ENCODE data around the gene CDH4. TPM values are rescaled to one million over a fixed set of nuclear protein-coding genes. Genes with fewer than 3 reads are reported as not detected.

CDH4 gene
- total RNA-seq, 2 donors from 2014 or later = not detected

DNA sequence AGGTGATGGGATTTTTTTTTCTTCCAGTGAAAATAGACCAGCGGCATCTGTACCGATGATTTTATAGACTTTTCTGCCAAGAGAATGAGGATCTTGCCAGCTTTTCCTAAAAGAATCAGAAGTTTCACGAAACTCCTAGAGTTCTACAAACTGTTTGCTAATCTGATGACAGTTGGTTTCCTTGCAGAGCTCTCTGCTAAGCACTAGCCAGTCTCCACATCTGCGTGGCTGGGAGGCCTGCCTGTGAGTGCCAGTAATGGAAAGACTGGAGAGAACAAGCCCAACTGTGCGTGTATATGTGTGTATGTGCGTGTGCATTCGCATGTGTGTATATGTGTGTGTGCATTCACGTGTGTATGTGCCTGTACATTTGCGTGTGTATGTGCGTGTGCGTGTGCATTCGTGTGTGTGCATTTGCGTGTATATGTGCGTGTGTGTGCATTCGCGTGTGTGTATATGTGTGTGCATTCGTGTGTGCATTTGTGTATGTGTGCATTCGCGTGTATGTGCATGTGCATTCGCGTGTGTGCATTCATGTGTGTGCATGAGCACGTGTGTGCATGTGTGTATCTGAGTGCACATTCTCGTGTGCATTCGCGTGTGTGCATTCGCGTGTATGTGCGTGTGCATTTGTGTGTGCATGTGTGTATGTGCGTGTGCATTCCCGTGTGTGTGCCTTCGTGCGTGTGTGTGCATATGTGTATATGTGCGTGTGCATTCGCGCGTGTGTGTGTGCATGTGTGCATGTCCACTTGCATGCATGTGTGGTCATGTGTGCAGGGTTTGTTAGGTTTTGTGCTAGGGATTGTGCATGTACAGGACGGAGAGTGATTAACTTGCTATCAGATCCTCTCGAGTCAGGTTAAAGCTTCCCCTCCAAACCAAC, 434.2 kb downstream of the CDH4 start:
- ATAC-seq = no peak
- peaks cover 9 to 16% of the 10 kb centered on the region in 2 donors for H3K27me3 Mint-ChIP-seq
- no peak for DNase-seq (ENCODE audit: low spot score)
- no peak overlapping the region for H3K4me3 Mint-ChIP-seq
- H3K36me3 Mint-ChIP-seq = no peaks in the 10 kb centered on the region
- H3K4me1 Mint-ChIP-seq (ENCODE audit: low read depth in 2 of 2) = no peaks in the 10 kb centered on the region
- no peak overlapping the region for H3K27ac Mint-ChIP-seq
- no peaks in the 10 kb centered on the region for H3K9me3 Mint-ChIP-seq

DNA sequence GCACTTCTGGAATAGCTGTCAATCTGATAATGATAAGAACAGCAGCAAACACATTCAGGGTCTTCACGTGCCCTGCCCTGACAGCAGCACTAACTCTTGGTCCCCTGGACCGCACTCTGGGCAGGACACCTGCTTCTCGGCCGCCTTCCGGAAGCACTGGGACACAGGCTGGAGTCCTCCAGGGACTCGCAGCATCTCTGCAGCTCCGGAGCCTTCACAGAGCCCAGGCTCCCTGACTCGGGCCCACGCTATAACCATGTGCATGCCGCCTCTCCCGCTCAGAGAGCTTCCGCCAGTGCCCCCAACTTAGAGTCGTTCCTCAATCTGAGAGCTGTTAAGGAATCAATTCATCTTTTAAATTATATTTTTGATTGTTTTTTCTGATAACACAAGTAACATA, 436.4 kb downstream of the CDH4 start:
- no peaks in the 10 kb centered on the region for H3K36me3 Mint-ChIP-seq
- no peaks in the 10 kb centered on the region for H3K4me1 Mint-ChIP-seq (ENCODE audit: low read depth in 2 of 2)
- no peak overlapping the region for H3K4me3 Mint-ChIP-seq
- DNase-seq (ENCODE audit: low spot score) (no peak), ATAC-seq (no peak)
- H3K9me3 Mint-ChIP-seq = no peaks in the 10 kb centered on the region
- no peak overlapping the region for H3K27ac Mint-ChIP-seq
- peaks cover 3 to 8% of the 10 kb centered on the region in 2 donors for H3K27me3 Mint-ChIP-seq

DNA sequence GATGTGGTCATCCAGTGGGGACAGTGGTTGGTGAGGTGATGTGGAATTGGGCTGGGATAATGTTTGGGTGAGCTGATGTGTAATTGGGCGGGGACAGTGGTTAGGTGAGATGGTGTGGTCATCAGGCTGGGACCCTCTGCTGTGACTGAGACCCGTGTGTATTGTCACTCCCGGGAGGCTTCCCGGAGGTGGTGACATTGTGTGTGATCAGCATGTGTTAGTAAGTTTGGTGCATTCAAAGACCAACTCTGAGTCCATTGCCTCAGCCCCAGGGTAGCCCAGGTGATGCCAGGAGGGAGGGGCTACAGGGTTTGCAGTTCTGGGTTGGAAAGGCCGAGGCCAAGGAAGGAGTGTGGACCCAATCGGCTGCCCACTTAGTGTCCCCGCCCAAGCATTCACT, 438.1 kb downstream of the CDH4 start:
- H3K36me3 Mint-ChIP-seq = no peaks in the 10 kb centered on the region
- no peak for DNase-seq (ENCODE audit: low spot score)
- no peaks in the 10 kb centered on the region for H3K4me1 Mint-ChIP-seq (ENCODE audit: low read depth in 2 of 2)
- H3K9me3 Mint-ChIP-seq = no peaks in the 10 kb centered on the region
- H3K27me3 Mint-ChIP-seq = peaks cover 3 to 8% of the 10 kb centered on the region in 2 donors
- no peak overlapping the region for H3K27ac Mint-ChIP-seq
- H3K4me3 Mint-ChIP-seq = no peak overlapping the region
- ATAC-seq = peak in 1 of 2 donors; percentile 21

DNA sequence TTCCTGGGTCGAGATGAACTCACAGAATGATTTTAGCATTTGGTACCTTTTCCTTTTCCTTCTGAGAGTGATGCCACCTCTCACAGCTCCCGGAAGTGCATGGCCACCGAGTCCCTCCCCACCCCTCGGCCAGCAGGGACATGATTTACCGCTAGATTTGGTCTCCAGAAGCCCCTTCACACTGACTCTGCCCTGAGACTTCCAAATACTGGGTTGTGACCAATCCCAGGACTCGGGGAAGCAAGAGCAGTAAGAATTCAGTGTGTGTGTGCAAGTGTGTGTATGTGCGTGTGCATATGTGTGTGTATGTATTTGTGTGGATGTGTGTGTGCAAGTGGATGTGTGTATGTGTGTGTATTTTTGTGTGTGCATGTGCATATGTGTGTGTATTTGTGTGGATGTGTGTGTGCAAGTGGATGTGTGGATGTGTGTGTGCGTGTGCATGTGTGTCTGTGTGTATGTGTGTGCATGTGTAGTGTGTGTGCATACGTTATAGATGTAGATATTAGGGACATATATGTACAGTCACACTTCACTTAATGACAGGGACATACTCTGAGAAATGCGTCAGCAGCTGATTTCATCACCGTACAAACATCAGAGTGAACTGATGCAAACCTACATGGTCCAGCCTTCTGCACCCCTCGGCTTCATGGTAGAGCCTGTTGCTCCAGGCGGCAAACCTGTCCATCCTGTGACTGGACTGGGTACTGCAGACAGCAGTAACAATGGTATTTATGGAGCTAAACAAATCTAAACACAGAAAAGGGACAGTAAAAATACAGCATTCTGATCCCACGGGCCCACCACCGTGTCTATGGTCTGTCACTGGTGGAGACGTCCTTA, 439.2 kb downstream of the CDH4 start:
- DNase-seq (ENCODE audit: low spot score) = peak; percentile 37
- Mint-ChIP-seq H3K36me3 (no peaks in the 10 kb centered on the region), H3K4me3 (no peak overlapping the region), H3K27ac (no peak overlapping the region), H3K27me3 (peaks cover 3 to 8% of the 10 kb centered on the region in 2 donors), H3K9me3 (no peaks in the 10 kb centered on the region), H3K4me1 (ENCODE audit: low read depth in 2 of 2) (no peaks in the 10 kb centered on the region)
- ATAC-seq = no peak

DNA sequence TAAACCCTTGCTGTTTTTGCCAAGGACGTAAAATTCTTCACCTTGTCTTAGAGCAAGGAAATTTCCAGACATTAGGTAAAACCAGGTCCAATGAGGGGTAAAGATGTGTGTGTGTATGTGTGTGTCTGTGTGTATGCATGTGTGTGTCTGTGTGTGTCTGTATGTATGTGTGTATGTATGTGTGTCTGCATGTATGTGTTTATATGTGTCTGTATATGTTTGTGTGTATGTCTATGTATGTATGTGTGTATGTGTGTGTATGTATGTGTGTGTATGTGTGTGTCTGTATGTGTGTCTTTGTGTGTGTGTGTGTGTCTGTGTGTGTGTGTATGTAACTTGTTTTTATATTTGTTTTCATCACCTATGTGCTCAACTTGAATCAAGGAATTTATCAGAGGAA, 439.9 kb downstream of the CDH4 start:
- Mint-ChIP-seq H3K4me3 (no peak overlapping the region), H3K4me1 (ENCODE audit: low read depth in 2 of 2) (no peaks in the 10 kb centered on the region), H3K36me3 (no peaks in the 10 kb centered on the region), H3K27me3 (peaks cover 3 to 8% of the 10 kb centered on the region in 2 donors), H3K9me3 (no peaks in the 10 kb centered on the region), H3K27ac (no peak overlapping the region)
- DNase-seq (ENCODE audit: low spot score) (no peak), ATAC-seq (no peak)

DNA sequence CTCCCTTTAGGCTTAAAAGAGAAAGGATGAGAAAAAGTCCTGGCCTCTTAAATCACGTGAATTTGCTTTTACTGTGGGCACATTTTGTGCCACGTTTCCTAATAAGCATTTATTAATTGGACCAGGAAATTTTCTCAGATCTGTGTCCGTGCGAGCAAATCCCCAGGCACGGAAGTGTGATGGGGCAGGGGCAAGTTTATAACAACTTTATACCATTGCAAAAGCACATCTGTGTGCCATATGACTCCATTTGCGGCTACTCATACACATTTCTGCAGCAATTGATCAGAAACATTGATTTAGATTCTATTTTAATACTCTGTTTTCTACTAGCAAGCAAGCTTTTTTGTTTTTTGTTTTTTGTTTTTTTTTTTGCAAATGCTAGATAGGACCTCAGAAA, 440.4 kb downstream of the CDH4 start:
- no peak for ATAC-seq
- no peak overlapping the region for H3K27ac Mint-ChIP-seq
- no peaks in the 10 kb centered on the region for H3K36me3 Mint-ChIP-seq
- H3K4me1 Mint-ChIP-seq (ENCODE audit: low read depth in 2 of 2) = no peaks in the 10 kb centered on the region
- H3K9me3 Mint-ChIP-seq = no peaks in the 10 kb centered on the region
- no peak overlapping the region for H3K4me3 Mint-ChIP-seq
- no peak for DNase-seq (ENCODE audit: low spot score)
- H3K27me3 Mint-ChIP-seq = peaks cover 3 to 8% of the 10 kb centered on the region in 2 donors

DNA sequence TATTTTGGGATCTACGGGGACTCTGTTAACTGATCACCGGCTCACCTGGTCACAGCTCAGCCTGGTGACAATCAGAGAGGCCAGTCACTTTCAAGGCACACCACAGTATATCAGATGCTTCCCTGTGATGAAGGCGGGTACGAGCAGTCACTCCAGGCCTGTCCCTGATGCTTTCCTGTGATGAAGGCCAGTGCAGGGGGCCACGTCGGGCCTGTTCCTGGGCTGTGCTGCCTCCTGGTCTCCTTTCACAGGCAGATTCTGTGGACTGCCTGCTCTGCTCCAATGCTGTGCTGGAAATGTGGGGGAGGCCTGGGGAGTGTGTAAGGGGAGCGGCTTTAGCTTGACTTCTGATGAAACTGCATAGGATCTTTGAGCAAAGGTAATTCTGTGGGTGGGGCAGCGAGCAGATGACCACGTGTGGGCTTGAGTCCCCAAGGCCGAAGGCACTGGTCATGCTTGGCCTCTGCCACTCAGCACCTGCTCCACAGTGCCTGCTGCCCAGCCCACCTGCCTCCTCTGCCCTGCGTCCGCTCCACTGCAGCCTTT, 441.1 kb downstream of the CDH4 start:
- no peak overlapping the region for H3K4me3 Mint-ChIP-seq
- no peak overlapping the region for H3K27ac Mint-ChIP-seq
- ATAC-seq (no peak), DNase-seq (ENCODE audit: low spot score) (peak; percentile 37)
- H3K9me3 Mint-ChIP-seq = no peaks in the 10 kb centered on the region
- H3K4me1 Mint-ChIP-seq (ENCODE audit: low read depth in 2 of 2) = no peaks in the 10 kb centered on the region
- H3K27me3 Mint-ChIP-seq = peaks cover 3 to 8% of the 10 kb centered on the region in 2 donors
- H3K36me3 Mint-ChIP-seq = no peaks in the 10 kb centered on the region

DNA sequence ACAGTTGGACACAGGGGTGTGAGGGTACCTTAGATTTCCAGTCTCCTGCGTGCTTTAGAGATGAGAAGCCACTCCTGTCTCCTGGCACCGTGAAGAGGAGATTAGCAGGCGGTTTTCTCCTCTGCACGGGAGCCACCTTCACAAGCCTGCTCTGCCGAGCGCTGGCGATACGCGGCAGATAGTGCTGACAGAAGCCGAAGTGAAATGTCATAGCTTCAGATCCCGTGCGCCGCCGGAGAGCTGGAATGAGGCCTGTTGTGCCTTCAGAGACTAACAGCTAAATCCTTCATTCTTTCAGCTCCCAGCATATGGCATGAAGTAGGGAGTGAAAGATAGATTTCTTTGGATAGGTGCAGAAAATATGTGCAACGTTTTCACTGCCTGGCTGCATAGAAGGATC, 442.6 kb downstream of the CDH4 start:
- peaks cover under 1 to 6% of the 10 kb centered on the region in 2 donors for H3K27me3 Mint-ChIP-seq
- H3K9me3 Mint-ChIP-seq = no peaks in the 10 kb centered on the region
- H3K36me3 Mint-ChIP-seq = no peaks in the 10 kb centered on the region
- H3K4me3 Mint-ChIP-seq = no peak overlapping the region
- DNase-seq (ENCODE audit: low spot score) (peak; percentile 3), ATAC-seq (no peak)
- no peak overlapping the region for H3K27ac Mint-ChIP-seq
- no peaks in the 10 kb centered on the region for H3K4me1 Mint-ChIP-seq (ENCODE audit: low read depth in 2 of 2)

DNA sequence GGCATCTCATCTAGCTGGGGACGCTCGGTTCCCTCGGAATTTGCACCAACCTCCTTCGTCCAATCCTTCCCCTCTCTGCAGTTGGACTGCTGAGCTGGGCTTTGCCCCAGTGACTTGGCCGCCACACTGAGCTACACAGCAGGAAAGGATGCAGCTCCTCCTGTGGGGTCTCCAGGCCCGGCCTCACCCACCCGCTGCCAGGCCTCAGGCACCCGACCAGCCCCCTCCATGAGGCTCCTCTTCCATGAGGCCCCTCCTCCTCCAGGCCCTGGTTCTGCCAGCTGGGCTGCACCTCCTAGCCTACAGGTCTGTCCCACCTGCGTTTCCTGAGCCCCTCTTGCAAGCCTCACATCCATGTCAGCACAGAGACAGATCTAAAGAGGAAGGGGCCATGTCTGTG, 443.7 kb downstream of the CDH4 start:
- no peak for ATAC-seq
- Mint-ChIP-seq H3K27me3 (no peaks in the 10 kb centered on the region), H3K27ac (no peak overlapping the region), H3K36me3 (no peaks in the 10 kb centered on the region), H3K9me3 (no peaks in the 10 kb centered on the region), H3K4me1 (ENCODE audit: low read depth in 2 of 2) (no peaks in the 10 kb centered on the region), H3K4me3 (no peak overlapping the region)
- DNase-seq (ENCODE audit: low spot score) = peak; percentile 47

DNA sequence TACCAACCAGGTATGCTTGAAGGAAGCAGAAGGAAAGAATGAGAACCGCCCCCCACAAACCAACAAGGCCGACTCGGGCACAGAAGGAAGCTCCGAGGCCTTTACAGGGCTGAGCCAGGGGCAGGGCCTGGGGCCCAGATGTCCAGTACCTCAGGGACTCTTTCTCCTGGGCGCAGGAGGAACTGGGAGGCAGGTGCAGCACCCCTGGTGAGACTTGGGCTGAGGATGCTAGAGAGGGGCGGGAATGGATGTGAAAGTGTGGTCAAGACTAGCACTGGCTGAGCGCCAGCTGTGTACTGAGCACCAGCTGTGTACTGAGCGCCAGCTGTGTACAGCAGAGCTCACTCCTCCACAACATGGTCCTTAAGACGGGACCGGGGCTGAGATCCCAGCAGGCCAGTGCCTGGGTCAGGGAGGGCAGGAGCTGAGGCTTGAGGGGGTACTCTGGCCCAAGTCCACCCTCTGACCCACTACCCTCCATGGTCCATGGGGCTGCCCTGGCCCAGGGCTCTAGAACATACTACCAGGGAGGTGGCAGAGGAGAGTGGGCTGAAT, 444.2 kb downstream of the CDH4 start:
- Mint-ChIP-seq H3K36me3 (no peaks in the 10 kb centered on the region), H3K9me3 (no peaks in the 10 kb centered on the region), H3K27me3 (no peaks in the 10 kb centered on the region), H3K4me3 (no peak overlapping the region), H3K4me1 (ENCODE audit: low read depth in 2 of 2) (no peaks in the 10 kb centered on the region), H3K27ac (no peak overlapping the region)
- ATAC-seq (no peak), DNase-seq (ENCODE audit: low spot score) (peak; percentile 49)

DNA sequence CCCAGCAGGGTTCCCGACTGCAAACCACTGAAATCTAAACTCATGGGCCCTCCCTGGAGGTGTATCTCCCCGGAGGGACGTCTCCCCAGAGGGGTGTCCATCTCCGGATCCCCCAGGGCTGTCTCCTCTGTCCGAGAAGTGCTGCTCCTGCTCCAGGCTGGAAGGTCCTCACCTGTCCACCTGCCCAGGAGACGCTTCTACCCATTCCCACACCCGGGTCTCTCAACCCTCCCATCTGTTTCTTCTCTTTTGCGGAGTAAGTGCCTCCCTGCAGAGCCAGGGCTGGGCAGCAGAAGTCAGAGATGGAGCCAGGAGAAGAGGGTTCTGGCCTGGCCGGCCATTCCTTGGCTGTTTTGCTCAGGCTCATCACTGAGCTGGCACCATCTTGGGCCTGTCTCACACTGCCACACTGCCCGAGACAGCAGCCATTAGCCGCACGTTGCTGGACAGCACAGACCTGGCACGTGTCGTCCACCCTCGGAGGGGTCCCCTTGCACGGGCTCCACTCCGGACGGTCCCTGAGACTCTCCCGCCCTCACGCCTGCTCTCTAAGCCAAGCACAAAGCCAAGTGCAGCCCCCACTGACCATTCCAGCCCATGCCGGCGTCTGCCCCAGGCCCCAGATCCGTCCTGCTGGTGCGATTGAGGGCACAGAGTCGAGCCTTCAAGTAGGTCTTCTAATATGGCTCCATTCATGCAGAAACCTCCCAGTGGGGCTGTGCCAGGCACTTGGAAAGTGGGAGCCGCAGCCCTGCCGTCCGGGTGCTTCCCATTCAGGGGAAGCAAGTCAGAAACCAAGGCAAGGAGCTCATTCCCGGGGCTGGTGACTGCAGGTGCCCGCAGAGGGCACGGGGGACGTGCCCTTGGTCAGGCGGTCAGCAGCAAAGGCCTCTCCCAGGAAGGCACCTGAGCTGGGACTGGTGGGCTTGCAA, 445.9 kb downstream of the CDH4 start:
- Mint-ChIP-seq H3K27me3 (no peaks in the 10 kb centered on the region), H3K27ac (no peak overlapping the region), H3K4me1 (ENCODE audit: low read depth in 2 of 2) (no peaks in the 10 kb centered on the region), H3K36me3 (no peaks in the 10 kb centered on the region), H3K4me3 (no peak overlapping the region), H3K9me3 (no peaks in the 10 kb centered on the region)
- ATAC-seq = peak in 1 of 2 donors; percentile 41
- peak; percentile 53 for DNase-seq (ENCODE audit: low spot score)

DNA sequence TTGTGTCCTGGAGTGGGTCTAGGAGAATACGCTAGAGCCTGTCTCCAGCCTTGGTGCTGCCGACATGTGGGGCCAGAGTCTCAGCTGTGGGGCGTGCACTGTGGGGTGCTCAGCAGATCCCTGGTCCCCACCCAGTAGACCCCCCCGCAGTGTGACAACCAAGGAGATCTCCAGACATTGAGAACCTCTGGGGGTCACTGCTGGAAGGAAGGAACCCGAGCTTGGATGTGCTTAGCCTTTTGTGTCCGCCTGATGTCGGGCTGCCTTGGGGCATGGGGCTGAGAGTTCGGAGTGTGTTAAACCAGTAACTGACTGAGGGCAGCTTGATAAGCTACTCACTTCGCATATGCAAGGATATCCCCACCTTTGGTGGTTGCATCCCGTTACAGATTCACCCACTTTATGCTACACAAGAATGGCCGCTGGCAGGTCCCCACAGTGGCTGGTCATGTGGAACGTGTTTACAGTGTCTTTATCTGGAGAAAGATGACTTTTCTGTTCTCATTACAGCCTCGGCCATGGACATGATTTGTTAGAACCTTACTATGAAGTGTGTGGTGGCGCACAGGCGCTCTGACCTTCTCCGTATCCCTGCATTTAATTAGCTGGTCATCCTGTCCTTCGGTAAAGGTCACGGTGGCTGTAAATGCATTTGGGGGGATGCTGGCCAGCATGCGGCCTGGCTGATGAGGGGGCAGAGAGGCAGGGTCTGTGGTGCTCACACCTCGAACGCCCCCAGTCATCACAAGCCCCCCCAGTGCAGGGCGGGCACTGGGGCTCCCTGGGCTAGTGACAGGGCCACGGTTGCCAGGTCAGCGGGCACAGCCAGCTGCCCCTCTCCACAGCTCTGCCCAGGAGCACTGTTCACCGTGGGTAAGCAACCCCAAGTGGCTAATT, 446.8 kb downstream of the CDH4 start:
- H3K27ac Mint-ChIP-seq = no peak overlapping the region
- H3K27me3 Mint-ChIP-seq = no peaks in the 10 kb centered on the region
- peak; percentile 41 for DNase-seq (ENCODE audit: low spot score)
- no peak for ATAC-seq
- H3K9me3 Mint-ChIP-seq = no peaks in the 10 kb centered on the region
- H3K4me3 Mint-ChIP-seq = no peak overlapping the region
- H3K36me3 Mint-ChIP-seq = no peaks in the 10 kb centered on the region
- H3K4me1 Mint-ChIP-seq (ENCODE audit: low read depth in 2 of 2) = no peaks in the 10 kb centered on the region

All from natural killer cell treated with Interleukin-12 subunit alpha and Interleukin-12 subunit beta and Interleukin-15 and Interleukin-18, amount 100 ng/mL, for 72 hours (primary cell).